GM19452 (cell line): ENCODE results near the gene DUSP28.
"Not testable (repeated sequence)": the region's sequence is repeated elsewhere in the genome, so short reads cannot be mapped to it uniquely, and the experiment has no call there.

ENCODE experiments used
- ATAC-seq: cut with Tn5 transposase; IDR thresholded peaks from one replicate; pipeline ENCODE4 v1.9.1; 2021; ENCODE audit not compliant: unreplicated experiment

The DUSP28 gene

GRCh38 chr2:240559286-240559685 lies 871 bp upstream of the DUSP28 start:
- no peak for ATAC-seq

- ATAC-seq, result peak; percentile 50
Measured at GRCh38 chr2:240560480-240561324, 545 bp downstream of the DUSP28 start.

GRCh38 chr2:240561325-240561971 lies 1.3 kb downstream of the DUSP28 start:
- peak; percentile 1 for ATAC-seq

- ATAC-seq, result not testable (repeated sequence)
Measured at GRCh38 chr2:240563231-240563630, 3.1 kb downstream of the DUSP28 start.

- no peak for ATAC-seq
Measured at GRCh38 chr2:240563951-240564560, 3.9 kb downstream of the DUSP28 start.

GRCh38 chr2:240564561-240565332 lies 4.6 kb downstream of the DUSP28 start:
- no peak for ATAC-seq

- peak; percentile 33 for ATAC-seq
Measured at GRCh38 chr2:240565333-240566202, 5.4 kb downstream of the DUSP28 start.

GRCh38 chr2:240566203-240567136 lies 6.3 kb downstream of the DUSP28 start:
- ATAC-seq, result peak; percentile 40

- ATAC-seq, result no peak
Measured at GRCh38 chr2:240567137-240567871, 7.1 kb downstream of the DUSP28 start.

GRCh38 chr2:240567872-240568677 lies 7.9 kb downstream of the DUSP28 start, which contains the start of gene RNPEPL1:
Gene RNPEPL1 (plus strand): TSS chr2:240568484. CDS start chr2:240568587, 103 bp downstream.
- ATAC-seq, result peak; percentile 32

- peak; percentile 11 for ATAC-seq
Measured at GRCh38 chr2:240568678-240569522, 8.7 kb downstream of the DUSP28 start.

- no peak for ATAC-seq
Measured at GRCh38 chr2:240569523-240569997, 9.4 kb downstream of the DUSP28 start.

GRCh38 chr2:240569998-240570530 lies 9.9 kb downstream of the DUSP28 start:
- ATAC-seq, result no peak

- ATAC-seq, result no peak
Measured at GRCh38 chr2:240570531-240571313, 10.6 kb downstream of the DUSP28 start.

- no peak for ATAC-seq
Measured at GRCh38 chr2:240571314-240571973, 11.3 kb downstream of the DUSP28 start.
